Chondrocyte (in vitro differentiated cells): ENCODE measurements around the gene MYCN. TPM values are rescaled to one million over a fixed set of nuclear protein-coding genes. Genes with fewer than 3 reads are reported as not detected.

ENCODE experiments used
- DNase-seq: peaks from one replicate; pipeline ENCODE4 v3.0.0; 2021; ENCODE audit warnings: mixed read lengths, low spot score
- H3K27ac Mint-ChIP-seq: one replicate; pipeline ENCODE4 v1.8.0; 2021; ENCODE audit warnings: mild to moderate bottlenecking, moderate library complexity, mixed read lengths; ENCODE audit not compliant: unreplicated experiment
- H3K27me3 Mint-ChIP-seq: 2 replicates; pipeline ENCODE4 v1.8.0; 2021; ENCODE audit warnings: low read depth, mixed read lengths
- H3K36me3 Mint-ChIP-seq: 2 replicates; pipeline ENCODE4 v1.8.0; 2021; ENCODE audit warnings: low read depth, mixed read lengths
- H3K4me1 Mint-ChIP-seq: 2 replicates; pipeline ENCODE4 v1.8.0; 2021; ENCODE audit warnings: low read depth, mild to moderate bottlenecking, mixed read lengths
- H3K4me3 Mint-ChIP-seq: one replicate; pipeline ENCODE4 v1.8.0; 2021; ENCODE audit warnings: mild to moderate bottlenecking, moderate library complexity, mixed read lengths; ENCODE audit not compliant: unreplicated experiment
- H3K9me3 Mint-ChIP-seq: 2 replicates; pipeline ENCODE4 v1.8.0; 2021; ENCODE audit warnings: low read depth, mixed read lengths
- total RNA-seq: library from RNA; stranded (reverse); gene quantifications from 3 replicates; pipeline ENCODE4 v1.2.1, GENCODE V29; 2021
- TF ChIP-seq, protein P1 (sequence below): fragments of 200-600 bp; sonication (generic); IDR thresholded peaks from 2 replicates; pipeline ENCODE4 v1.5.0; 2021; ENCODE audit warnings: antibody characterized with exemption, mild to moderate bottlenecking, moderate library complexity

The MYCN gene
- total RNA-seq, 1 donor from 2014 or later: 0.17 TPM

DNA sequence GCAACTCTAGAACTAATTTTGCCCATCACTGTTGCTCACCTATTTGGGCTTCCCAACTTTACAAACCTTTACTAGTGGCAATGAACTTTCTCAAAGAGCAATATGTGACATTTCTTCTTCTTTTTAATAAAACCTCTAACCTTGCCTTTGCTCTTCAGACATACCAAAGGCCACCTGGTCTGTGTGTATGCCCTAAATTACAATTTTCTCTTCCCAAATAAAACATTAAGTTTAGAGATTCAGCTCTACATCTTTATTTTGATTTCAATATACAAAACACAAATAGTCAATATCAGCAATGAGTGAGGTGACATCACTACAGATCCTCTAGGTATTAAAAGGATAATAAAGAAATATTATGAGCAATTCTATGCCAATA lies 35.1 kb upstream of the MYCN start:
- H3K9me3 Mint-ChIP-seq: peaks cover 24% of the 10 kb centered on the region
- no peak overlapping the region for H3K27ac Mint-ChIP-seq
- no peak overlapping the region for H3K4me3 Mint-ChIP-seq
- H3K4me1 Mint-ChIP-seq: no peaks in the 10 kb centered on the region
- peaks cover 5% of the 10 kb centered on the region for H3K36me3 Mint-ChIP-seq
- no peak for DNase-seq
- TF ChIP-seq, protein P1, sequence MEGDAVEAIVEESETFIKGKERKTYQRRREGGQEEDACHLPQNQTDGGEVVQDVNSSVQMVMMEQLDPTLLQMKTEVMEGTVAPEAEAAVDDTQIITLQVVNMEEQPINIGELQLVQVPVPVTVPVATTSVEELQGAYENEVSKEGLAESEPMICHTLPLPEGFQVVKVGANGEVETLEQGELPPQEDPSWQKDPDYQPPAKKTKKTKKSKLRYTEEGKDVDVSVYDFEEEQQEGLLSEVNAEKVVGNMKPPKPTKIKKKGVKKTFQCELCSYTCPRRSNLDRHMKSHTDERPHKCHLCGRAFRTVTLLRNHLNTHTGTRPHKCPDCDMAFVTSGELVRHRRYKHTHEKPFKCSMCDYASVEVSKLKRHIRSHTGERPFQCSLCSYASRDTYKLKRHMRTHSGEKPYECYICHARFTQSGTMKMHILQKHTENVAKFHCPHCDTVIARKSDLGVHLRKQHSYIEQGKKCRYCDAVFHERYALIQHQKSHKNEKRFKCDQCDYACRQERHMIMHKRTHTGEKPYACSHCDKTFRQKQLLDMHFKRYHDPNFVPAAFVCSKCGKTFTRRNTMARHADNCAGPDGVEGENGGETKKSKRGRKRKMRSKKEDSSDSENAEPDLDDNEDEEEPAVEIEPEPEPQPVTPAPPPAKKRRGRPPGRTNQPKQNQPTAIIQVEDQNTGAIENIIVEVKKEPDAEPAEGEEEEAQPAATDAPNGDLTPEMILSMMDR: no peak
- no peaks in the 10 kb centered on the region for H3K27me3 Mint-ChIP-seq

DNA sequence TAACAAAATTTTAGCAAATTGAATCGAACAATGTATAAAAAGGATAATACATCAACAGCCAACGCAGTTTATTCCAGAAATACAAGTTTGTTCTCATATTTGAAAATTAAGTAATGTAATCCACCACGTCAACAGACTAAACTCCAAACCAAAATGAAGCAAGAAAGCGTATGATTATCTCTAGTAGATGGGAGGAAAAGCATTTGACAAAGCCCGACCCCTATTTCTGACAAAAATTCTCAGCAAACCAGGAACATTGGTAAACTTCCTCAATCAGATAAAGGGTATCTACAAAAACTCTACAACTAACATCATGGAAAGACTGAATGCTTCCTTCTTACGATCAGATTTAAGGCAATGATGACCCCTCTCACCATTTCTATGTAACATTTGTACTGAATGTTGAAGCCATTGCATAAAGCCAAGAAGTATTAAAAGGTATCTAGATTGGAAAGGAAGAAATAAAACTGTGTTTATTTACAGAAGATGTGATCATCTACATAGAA lies 34.3 kb upstream of the MYCN start:
- Mint-ChIP-seq H3K36me3 (peaks cover 5% of the 10 kb centered on the region), H3K9me3 (peaks cover 19% of the 10 kb centered on the region), H3K4me1 (no peaks in the 10 kb centered on the region), H3K4me3 (no peak overlapping the region), H3K27me3 (no peaks in the 10 kb centered on the region), H3K27ac (no peak overlapping the region)
- DNase-seq: no peak
- TF ChIP-seq, protein P1: no peak

DNA sequence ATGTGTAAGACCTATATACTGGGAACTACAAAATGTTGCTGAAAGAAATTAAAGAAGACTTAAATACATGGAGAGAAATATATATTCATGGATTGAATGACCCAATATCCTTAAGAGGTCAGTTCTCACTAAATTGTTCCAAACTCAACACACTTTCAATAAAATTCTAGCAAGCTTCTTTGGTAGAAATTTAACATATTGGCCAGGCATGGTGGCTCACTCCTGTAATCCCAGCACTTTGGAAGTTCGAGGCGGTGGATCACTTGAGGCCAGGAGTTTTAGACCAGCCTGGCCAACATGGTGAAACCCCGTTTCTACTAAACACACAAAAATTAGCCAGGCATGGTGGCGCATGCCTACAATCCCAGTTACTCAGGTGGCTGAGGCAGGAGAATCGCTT lies 33.6 kb upstream of the MYCN start:
- Mint-ChIP-seq H3K27ac (no peak overlapping the region), H3K4me1 (peaks cover 5% of the 10 kb centered on the region), H3K36me3 (peaks cover 2% of the 10 kb centered on the region), H3K9me3 (peaks cover 14% of the 10 kb centered on the region), H3K4me3 (no peak overlapping the region), H3K27me3 (no peaks in the 10 kb centered on the region)
- DNase-seq: no peak
- TF ChIP-seq, protein P1: no peak

DNA sequence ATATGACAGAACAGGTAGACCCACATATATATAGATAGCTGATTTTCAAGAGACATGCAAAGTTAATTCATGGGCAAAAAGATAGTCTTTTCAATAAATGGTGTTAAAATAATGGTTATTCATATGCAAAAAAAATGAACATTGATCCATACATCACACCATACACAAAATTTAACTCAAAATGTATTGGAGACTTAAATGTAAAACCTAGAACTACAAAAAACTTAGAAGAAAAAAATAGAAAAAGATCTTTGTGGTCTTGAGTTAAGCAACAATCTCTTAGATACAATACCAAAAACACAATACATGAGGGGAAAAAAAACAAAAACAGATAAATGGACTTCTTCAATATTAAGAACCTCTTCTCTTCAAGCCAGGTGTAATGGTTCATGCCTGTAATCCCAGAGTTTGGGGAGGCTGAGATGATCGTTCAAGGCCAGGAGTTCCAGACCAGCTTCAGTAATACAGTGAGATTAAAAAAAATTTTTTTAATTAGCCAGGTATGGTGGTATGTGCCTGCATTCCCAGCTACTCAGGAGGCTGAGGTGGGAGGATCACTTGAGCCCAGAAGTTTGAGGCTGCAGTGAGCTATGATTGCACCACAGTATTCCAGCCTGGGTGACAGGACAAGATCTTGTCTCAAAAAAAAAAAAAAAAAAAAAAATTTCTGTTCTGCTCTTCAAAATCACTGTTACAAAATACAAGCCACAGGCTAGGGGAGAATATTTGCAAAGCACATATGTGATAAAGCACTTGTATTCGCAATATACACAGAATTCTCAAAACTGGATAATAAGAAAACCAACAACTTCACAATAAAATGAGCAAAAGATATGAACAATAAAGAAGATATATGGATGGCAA lies 32.7 kb upstream of the MYCN start:
- Mint-ChIP-seq H3K4me1 (peaks cover 12% of the 10 kb centered on the region), H3K9me3 (peaks cover 14% of the 10 kb centered on the region), H3K36me3 (peaks cover 2% of the 10 kb centered on the region), H3K4me3 (no peak overlapping the region), H3K27me3 (no peaks in the 10 kb centered on the region), H3K27ac (no peak overlapping the region)
- TF ChIP-seq, protein P1: no peak
- DNase-seq: no peak

DNA sequence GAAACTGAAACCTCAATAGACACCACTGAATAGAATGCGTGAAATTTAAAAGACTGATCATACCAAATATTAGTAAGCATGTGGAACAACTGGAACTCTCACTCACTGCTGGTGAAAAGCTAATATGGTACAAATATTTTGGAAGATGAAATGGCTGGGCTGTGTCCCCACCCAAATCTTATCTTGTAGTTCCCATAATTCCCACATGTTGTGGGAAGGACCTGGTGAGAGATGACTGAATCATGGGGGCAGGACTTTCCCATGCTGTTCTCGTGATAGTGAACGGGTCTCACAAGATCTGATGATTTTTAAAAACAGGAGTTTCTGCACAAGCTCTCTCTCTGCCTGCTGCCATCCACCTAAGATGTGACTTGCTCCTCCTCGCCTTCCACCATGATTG lies 32.0 kb upstream of the MYCN start:
- Mint-ChIP-seq H3K36me3 (peaks cover 2% of the 10 kb centered on the region), H3K27ac (no peak overlapping the region), H3K4me1 (peaks cover 12% of the 10 kb centered on the region), H3K9me3 (peaks cover 14% of the 10 kb centered on the region), H3K27me3 (peaks cover 4% of the 10 kb centered on the region), H3K4me3 (no peak overlapping the region)
- TF ChIP-seq, protein P1: no peak
- no peak for DNase-seq
